ENCODE data around the gene REV1.
"Not testable (repeated sequence)": the region's sequence is repeated elsewhere in the genome, so short reads cannot be mapped to it uniquely, and the experiment has no call there.

REV1 gene

GRCh38 chr2:99485824-99486223 is 4.0 kb downstream of the REV1 start:
- DNase-seq (ENCODE audit: low spot score), result no peak

GRCh38 chr2:99485411-99485810 is 4.4 kb downstream of the REV1 start:
- no peak for DNase-seq (ENCODE audit: low spot score)

- no peak for DNase-seq (ENCODE audit: low spot score)
These were observed 5.6 kb downstream of the REV1 start for GRCh38 chr2:99484205-99484604.

- no peak for DNase-seq (ENCODE audit: low spot score)
These were observed 7.9 kb downstream of the REV1 start for GRCh38 chr2:99481941-99482340.

GRCh38 chr2:99481527-99481926 is 8.3 kb downstream of the REV1 start:
- DNase-seq (ENCODE audit: low spot score), result no peak

GRCh38 chr2:99480390-99480789 is 9.4 kb downstream of the REV1 start:
- no peak for DNase-seq (ENCODE audit: low spot score)

GRCh38 chr2:99478632-99479031 is 11.2 kb downstream of the REV1 start:
- DNase-seq (ENCODE audit: low spot score), result no peak

GRCh38 chr2:99477054-99477453 is 12.8 kb downstream of the REV1 start:
- no peak for DNase-seq (ENCODE audit: low spot score)

- DNase-seq (ENCODE audit: low spot score), result no peak
These were observed 13.2 kb downstream of the REV1 start for GRCh38 chr2:99476629-99477028.

- DNase-seq (ENCODE audit: low spot score), result not testable (repeated sequence)
These were observed 14.7 kb downstream of the REV1 start for GRCh38 chr2:99475095-99475494.

GRCh38 chr2:99473518-99474083 is 16.2 kb downstream of the REV1 start:
- DNase-seq (ENCODE audit: low spot score), result no peak

- no peak for DNase-seq (ENCODE audit: low spot score)
These were observed 17.2 kb downstream of the REV1 start for GRCh38 chr2:99472600-99472960.

- no peak for DNase-seq (ENCODE audit: low spot score)
These were observed 17.9 kb downstream of the REV1 start for GRCh38 chr2:99471654-99472599.

GRCh38 chr2:99470957-99471356 is 18.9 kb downstream of the REV1 start:
- DNase-seq (ENCODE audit: low spot score), result no peak

GRCh38 chr2:99470459-99470858 is 19.4 kb downstream of the REV1 start:
- DNase-seq (ENCODE audit: low spot score), result not testable (repeated sequence)

GRCh38 chr2:99469394-99469793 is 20.4 kb downstream of the REV1 start:
- no peak for DNase-seq (ENCODE audit: low spot score)

GRCh38 chr2:99468155-99468554 is 21.7 kb downstream of the REV1 start:
- no peak for DNase-seq (ENCODE audit: low spot score)

GRCh38 chr2:99467390-99467789 is 22.4 kb downstream of the REV1 start:
- no peak for DNase-seq (ENCODE audit: low spot score)

- no peak for DNase-seq (ENCODE audit: low spot score)
These were observed 27.9 kb downstream of the REV1 start for GRCh38 chr2:99461828-99462483.

- no peak for DNase-seq (ENCODE audit: low spot score)
These were observed 31.3 kb downstream of the REV1 start for GRCh38 chr2:99458529-99458928.

GRCh38 chr2:99451686-99452085 is 38.1 kb downstream of the REV1 start:
- DNase-seq (ENCODE audit: low spot score), result no peak

- DNase-seq (ENCODE audit: low spot score), result no peak
These were observed 38.5 kb downstream of the REV1 start for GRCh38 chr2:99451280-99451679.

GRCh38 chr2:99450199-99450598 is 39.6 kb downstream of the REV1 start:
- no peak for DNase-seq (ENCODE audit: low spot score)

Data from germinal center (tissue), 1 donor.